Nephron (organoid): ENCODE data around the gene COX19.

Experiments
- H3K27ac Mint-ChIP-seq, 3 experiments: 2 replicates each; pipeline ENCODE4 v1.8.0; 2020; ENCODE audit warnings: mixed read lengths in 3 of 3, mild to moderate bottlenecking in 2 of 3, moderate library complexity in 1 of 3
- H3K27me3 Mint-ChIP-seq: 2 replicates; pipeline ENCODE4 v1.8.0; 2021; ENCODE audit warnings: low read depth, mild to moderate bottlenecking, moderate library complexity, mixed read lengths
- H3K36me3 Mint-ChIP-seq: 2 replicates; pipeline ENCODE4 v1.8.0; 2020; ENCODE audit warnings: low read depth, mixed read lengths
- H3K4me1 Mint-ChIP-seq: 2 replicates; pipeline ENCODE4 v1.8.0; 2020; ENCODE audit warnings: mixed read lengths
- H3K4me3 Mint-ChIP-seq, 3 experiments: 2 replicates each; pipeline ENCODE4 v1.8.0; 2020; ENCODE audit warnings: mild to moderate bottlenecking in 3 of 3, mixed read lengths in 3 of 3, moderate library complexity in 2 of 3
- H3K9me3 Mint-ChIP-seq: 2 replicates; pipeline ENCODE4 v1.8.0; 2020; ENCODE audit warnings: mixed read lengths
- CTCF ChIP-seq, 3 experiments: fragments of 200-600 bp; sonication (generic); IDR thresholded peaks; one replicate each; pipeline ENCODE4 v1.5.0; 2021; ENCODE audit warnings: antibody characterized with exemption in 3 of 3; ENCODE audit not compliant: unreplicated experiment in 3 of 3

The COX19 gene

GRCh38 chr7:937856-938484 is 37.4 kb downstream of the COX19 start:
- H3K27me3 Mint-ChIP-seq = peaks cover 29% of the 10 kb centered on the region
- H3K27ac Mint-ChIP-seq = no peak overlapping the region
- H3K4me3 Mint-ChIP-seq = no peak overlapping the region
- no peak for TF ChIP-seq CTCF (IDR thresholded peaks at IDR 0.05; ENCODE audit: unreplicated experiment in 3 of 3)
- peaks cover 13% of the 10 kb centered on the region for H3K9me3 Mint-ChIP-seq
- H3K36me3 Mint-ChIP-seq = no peaks in the 10 kb centered on the region
- no peaks in the 10 kb centered on the region for H3K4me1 Mint-ChIP-seq

GRCh38 chr7:936386-937054 is 38.8 kb downstream of the COX19 start:
- Mint-ChIP-seq H3K4me3 (no peak overlapping the region), H3K4me1 (no peaks in the 10 kb centered on the region), H3K9me3 (peaks cover 10% of the 10 kb centered on the region), H3K27me3 (peaks cover 22% of the 10 kb centered on the region), H3K27ac (no peak overlapping the region), H3K36me3 (no peaks in the 10 kb centered on the region)
- TF ChIP-seq CTCF (IDR thresholded peaks at IDR 0.05; ENCODE audit: unreplicated experiment in 3 of 3) = no peak

- Mint-ChIP-seq H3K4me1 (no peaks in the 10 kb centered on the region), H3K4me3 (no peak overlapping the region), H3K27ac (no peak overlapping the region), H3K9me3 (peaks cover 10% of the 10 kb centered on the region), H3K27me3 (peaks cover 18% of the 10 kb centered on the region), H3K36me3 (no peaks in the 10 kb centered on the region)
- no peak for TF ChIP-seq CTCF (IDR thresholded peaks at IDR 0.05; ENCODE audit: unreplicated experiment in 3 of 3)
Measured at GRCh38 chr7:935874-936385, 39.4 kb downstream of the COX19 start.

- H3K36me3 Mint-ChIP-seq = no peaks in the 10 kb centered on the region
- no peak overlapping the region for H3K27ac Mint-ChIP-seq
- H3K27me3 Mint-ChIP-seq = peaks cover 14% of the 10 kb centered on the region
- H3K9me3 Mint-ChIP-seq = peaks cover 7% of the 10 kb centered on the region
- H3K4me1 Mint-ChIP-seq = no peaks in the 10 kb centered on the region
- TF ChIP-seq CTCF (IDR thresholded peaks at IDR 0.05; ENCODE audit: unreplicated experiment in 3 of 3) = no peak
- no peak overlapping the region for H3K4me3 Mint-ChIP-seq
Measured at GRCh38 chr7:935164-935873, 40.0 kb downstream of the COX19 start.

GRCh38 chr7:934469-935163 is 40.7 kb downstream of the COX19 start:
- Mint-ChIP-seq H3K4me3 (no peak overlapping the region), H3K9me3 (no peaks in the 10 kb centered on the region), H3K36me3 (no peaks in the 10 kb centered on the region)

More at GRCh38 chr7:934469-935163, 40.7 kb downstream of the COX19 start:
- H3K4me1 Mint-ChIP-seq = no peaks in the 10 kb centered on the region
- no peak for TF ChIP-seq CTCF (IDR thresholded peaks at IDR 0.05; ENCODE audit: unreplicated experiment in 3 of 3)
- peaks cover 10% of the 10 kb centered on the region for H3K27me3 Mint-ChIP-seq
- H3K27ac Mint-ChIP-seq = no peak overlapping the region
